Epithelial cell of proximal tubule (primary cell): ENCODE measurements around the gene NKX6-2. TPM values are rescaled to one million over a fixed set of nuclear protein-coding genes. Genes with fewer than 3 reads are reported as not detected.

Experiments
- DNase-seq: peaks from one replicate; pipeline ENCODE4 v3.0.0-alpha.2; 2011; ENCODE audit warnings: low read depth
- H3K4me3 ChIP-seq: 2 replicates; pipeline ENCODE4 v1.5.1; 2011; ENCODE audit warnings: low read depth, mild to moderate bottlenecking, low read length
- CTCF ChIP-seq: conservative IDR thresholded peaks from 2 replicates; pipeline ENCODE4 v1.5.1; 2012; ENCODE audit warnings: low read depth, mild to moderate bottlenecking, low read length
- total RNA-seq: library from RNA; depleted of rRNA; stranded (reverse); fragments of >200 nt; gene quantifications from 2 replicates; pipeline ENCODE4 v1.2.3, GENCODE V29; 2015

The NKX6-2 gene
- total RNA-seq, 1 donor from 2014 or later = 1.2 TPM

- no peak overlapping the region for H3K4me3 ChIP-seq
- DNase-seq = no peak
- TF ChIP-seq CTCF = no peak
Measured at GRCh38 chr10:132735341-132735775, 50.6 kb downstream of the NKX6-2 start.

- DNase-seq = no peak
- TF ChIP-seq CTCF = no peak
- H3K4me3 ChIP-seq = no peak overlapping the region
Measured at GRCh38 chr10:132733926-132734325, 52.0 kb downstream of the NKX6-2 start.

Other genes starting within 250 kb of the NKX6-2 start
- gene INPP5A, start 248.4 kb downstream of the NKX6-2 start, total RNA-seq = 30.4 and 40.8 TPM in 2 replicates
- 1.1 and 2.2 TPM in 2 replicates for gene CFAP46, start 156.4 kb upstream of the NKX6-2 start, total RNA-seq